Esophagus squamous epithelium (tissue), 4 donors: ENCODE measurements around the gene RREB1.

Experiments
- CTCF ChIP-seq, 6 experiments: fragments of 450-650 bp in 4 of 6; fragments of 200-600 bp in 2 of 6; sonication (generic) in 2 of 6; IDR thresholded peaks; one replicate each; pipeline ENCODE4 v1.5.1; 2016 to 2019; ENCODE audit warnings: antibody characterized with exemption in 6 of 6, mild to moderate bottlenecking in 4 of 6, moderate library complexity in 4 of 6
- POLR2A ChIP-seq, 4 donors: fragments of 450-650 bp; IDR thresholded peaks; one replicate each; pipeline ENCODE4 v1.6.1; 2017; ENCODE audit warnings: antibody characterized with exemption in 4 of 4, mild to moderate bottlenecking in 4 of 4, moderate library complexity in 3 of 4

GRCh38 chr6:7238526-7238899 lies 130.8 kb downstream of the RREB1 start:
- no peak for TF ChIP-seq CTCF (IDR thresholded peaks at IDR 0.05)
- no peak for TF ChIP-seq POLR2A (IDR thresholded peaks at IDR 0.05)
